Measurements from ENCODE around the gene LDLRAD1. TPM values are rescaled to one million over a fixed set of nuclear protein-coding genes. Genes with fewer than 3 reads are reported as not detected.

Gene LDLRAD1
- total and polyA plus RNA-seq, 2 donors (not counting 3 experiments of a cell fraction or from before 2014, with no cell fraction given) = not detected

DNA sequence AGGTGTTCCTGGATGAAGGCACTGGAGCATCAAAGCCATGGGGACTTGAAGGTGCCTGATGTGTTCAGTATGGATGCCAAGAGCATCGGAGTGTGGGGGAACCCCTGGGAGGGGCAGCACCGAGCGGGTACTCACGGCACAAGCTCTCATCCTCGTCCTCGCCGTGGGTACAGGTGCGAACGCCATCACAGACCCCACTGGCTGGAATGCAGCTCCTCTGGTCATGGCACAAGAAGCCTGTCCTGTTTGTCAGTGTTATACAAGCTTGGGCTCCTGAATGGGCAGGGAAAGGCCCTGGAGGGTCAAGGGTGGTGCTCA lies 6.0 kb downstream of the LDLRAD1 start:
- H3K27me3 ChIP-seq (ENCODE audit: control insufficient read depth in 2 of 2, insufficient read depth in 2 of 2, low read length in 2 of 2) = peaks cover 0 to 5% of the 10 kb centered on the region in 2 experiments
- no TSS peak for BruUV-seq (replicated peaks)
- no peak for FAIRE-seq

More for the DNA sequence above, 6.0 kb downstream of the LDLRAD1 start:
- H3K4me3 ChIP-seq (replicated peaks in 1 of 3; ENCODE audit: insufficient read depth in 1 of 3, low read depth in 1 of 3, low read length in 3 of 3) = no peak overlapping the region
- intact Hi-C loops (cut with micrococcal nuclease) (no loop called here), dilution Hi-C loops (cut with MboI; ENCODE audit: extremely low pct_ligation_motif_present, low sequenced_read_pairs) (no loop called here)
- H4K20me1 ChIP-seq (replicated peaks; ENCODE audit: control insufficient read depth, extremely low read depth, insufficient read depth, low read length) = no peaks in the 10 kb centered on the region
- H3K4me2 ChIP-seq (ENCODE audit: insufficient read depth, low read length) = no peak overlapping the region
- TF ChIP-seq JUN (IDR thresholded peaks at IDR 0.05; ENCODE audit: borderline replicate concordance, insufficient read depth, insufficient read length, low read depth) = no peak
- no peak for TF ChIP-seq FOS (IDR thresholded peaks at IDR 0.05; ENCODE audit: borderline replicate concordance, insufficient read depth, low read length)
- TF ChIP-seq GATA2 (IDR thresholded peaks at IDR 0.05; ENCODE audit: insufficient read depth, insufficient read length, low read depth, low read length) = no peak
- TF ChIP-seq, protein P1, sequence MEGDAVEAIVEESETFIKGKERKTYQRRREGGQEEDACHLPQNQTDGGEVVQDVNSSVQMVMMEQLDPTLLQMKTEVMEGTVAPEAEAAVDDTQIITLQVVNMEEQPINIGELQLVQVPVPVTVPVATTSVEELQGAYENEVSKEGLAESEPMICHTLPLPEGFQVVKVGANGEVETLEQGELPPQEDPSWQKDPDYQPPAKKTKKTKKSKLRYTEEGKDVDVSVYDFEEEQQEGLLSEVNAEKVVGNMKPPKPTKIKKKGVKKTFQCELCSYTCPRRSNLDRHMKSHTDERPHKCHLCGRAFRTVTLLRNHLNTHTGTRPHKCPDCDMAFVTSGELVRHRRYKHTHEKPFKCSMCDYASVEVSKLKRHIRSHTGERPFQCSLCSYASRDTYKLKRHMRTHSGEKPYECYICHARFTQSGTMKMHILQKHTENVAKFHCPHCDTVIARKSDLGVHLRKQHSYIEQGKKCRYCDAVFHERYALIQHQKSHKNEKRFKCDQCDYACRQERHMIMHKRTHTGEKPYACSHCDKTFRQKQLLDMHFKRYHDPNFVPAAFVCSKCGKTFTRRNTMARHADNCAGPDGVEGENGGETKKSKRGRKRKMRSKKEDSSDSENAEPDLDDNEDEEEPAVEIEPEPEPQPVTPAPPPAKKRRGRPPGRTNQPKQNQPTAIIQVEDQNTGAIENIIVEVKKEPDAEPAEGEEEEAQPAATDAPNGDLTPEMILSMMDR (IDR thresholded peaks at IDR 0.05; ENCODE audit: extremely low read depth in 1 of 2, insufficient read depth in 1 of 2, low read depth in 1 of 2, low read length in 2 of 2) = no peak
- no peak for TF ChIP-seq MYC (IDR thresholded peaks at IDR 0.05; ENCODE audit: low read depth, low read length)
- TF ChIP-seq POLR2AphosphoS5 (IDR thresholded peaks at IDR 0.05; ENCODE audit: insufficient read depth, low read depth, low read length) = no peak
- TF ChIP-seq, protein P2, sequence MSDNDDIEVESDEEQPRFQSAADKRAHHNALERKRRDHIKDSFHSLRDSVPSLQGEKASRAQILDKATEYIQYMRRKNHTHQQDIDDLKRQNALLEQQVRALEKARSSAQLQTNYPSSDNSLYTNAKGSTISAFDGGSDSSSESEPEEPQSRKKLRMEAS (IDR thresholded peaks at IDR 0.05; ENCODE audit: insufficient read depth, insufficient read length) = no peak
- TF ChIP-seq POLR2A (IDR thresholded peaks at IDR 0.05; ENCODE audit: low read depth, low read length) = no peak
- no peak for TF ChIP-seq EZH2 (IDR thresholded peaks at IDR 0.05; ENCODE audit: borderline replicate concordance, low read depth, low read length, severe bottlenecking)
- no peak for DNase-seq (ENCODE audit: low read depth, low spot score)
- no peak overlapping the region for H2AFZ ChIP-seq (ENCODE audit: low read depth, low read length)
- no peak overlapping the region for H3K9ac ChIP-seq (replicated peaks; ENCODE audit: extremely low read depth, insufficient read depth, low read length)
- no peaks in the 10 kb centered on the region for H3K9me1 ChIP-seq (replicated peaks; ENCODE audit: control insufficient read depth, extremely low read depth, insufficient read depth, low read length)
- H3K27ac ChIP-seq (ENCODE audit: insufficient read depth, low read depth, low read length) = no peak overlapping the region
- H3K9me3 ChIP-seq (replicated peaks; ENCODE audit: control insufficient read depth, insufficient read depth, low read length) = no peaks in the 10 kb centered on the region
- H3K4me1 ChIP-seq (ENCODE audit: control insufficient read depth, extremely low read depth, insufficient read depth, low read length) = no peaks in the 10 kb centered on the region
- CTCF ChIA-PET = no interaction called here
- POLR2A ChIA-PET = no interaction called here
- H3K36me3 ChIP-seq (ENCODE audit: control insufficient read depth in 2 of 2, extremely low read depth in 1 of 2, insufficient read depth in 2 of 2, low read length in 2 of 2) = no peaks in the 10 kb centered on the region
- H3K79me2 ChIP-seq (ENCODE audit: control insufficient read depth, insufficient read depth, low read length) = no peaks in the 10 kb centered on the region

All from endothelial cell of umbilical vein (primary cell).